IMR-90 (cell line): ENCODE measurements around the gene MUCL1. TPM values are rescaled to one million over a fixed set of nuclear protein-coding genes. Genes with fewer than 3 reads are reported as not detected.

Experiments
- ATAC-seq: fragments of 200-7000 bp; cut with Tn5 transposase; 2 replicates; pipeline ENCODE4 v1.9.1; 2020; ENCODE audit warnings: low read depth, mild to moderate bottlenecking, moderate library complexity
- BruUV-seq: library from RNA; stranded (reverse); fragments of 400-500 nt; replicated peaks from 2 replicates; lab custom pipeline; 2021; lab: Mats Ljungman, UMichigan
- CTCF ChIA-PET: fragments of 300-600 bp; formaldehyde crosslinking; extraction: SDS; loops from one replicate; lab custom pipeline; 2021; ENCODE audit warnings: antibody characterized with exemption; lab: Yijun Ruan, JAX
- POLR2A ChIA-PET: fragments of 300-600 bp; sonication (Branson Sonifier 250); formaldehyde crosslinking; loops from one replicate; lab custom pipeline; 2022; ENCODE audit warnings: antibody characterized with exemption; ENCODE audit not compliant: unreplicated experiment; lab: Charles Lee
- DNase-seq: peaks from one replicate; pipeline ENCODE4 v3.0.0; 2013
- H2AFZ ChIP-seq: replicated peaks from 2 replicates; pipeline ENCODE3; 2013; ENCODE audit warnings: low read length, mild to moderate bottlenecking; ENCODE audit not compliant: poor library complexity
- H2AK5ac ChIP-seq: 2 replicates; pipeline ENCODE4 v1.6.1; 2013; ENCODE audit warnings: low read depth, low read length, inconsistent platforms
- H2AK9ac ChIP-seq: replicated peaks from 2 replicates; pipeline ENCODE3; 2013; ENCODE audit warnings: mild to moderate bottlenecking, low read depth, low read length, moderate library complexity; ENCODE audit not compliant: poor library complexity
- H2BK120ac ChIP-seq: 2 replicates; pipeline ENCODE4 v1.6.1; 2013; ENCODE audit warnings: low read depth, low read length, inconsistent platforms
- H2BK15ac ChIP-seq: 3 replicates; pipeline ENCODE4 v1.6.1; 2013; ENCODE audit warnings: low read depth, low read length, inconsistent platforms
- H2BK20ac ChIP-seq: 2 replicates; pipeline ENCODE4 v1.6.1; 2013; ENCODE audit warnings: low read depth, mild to moderate bottlenecking, inconsistent platforms, low read length, moderate library complexity
- H2BK5ac ChIP-seq: 2 replicates; pipeline ENCODE4 v1.6.1; 2013; ENCODE audit warnings: mild to moderate bottlenecking, low read depth, low read length, inconsistent platforms; ENCODE audit not compliant: poor library complexity, severe bottlenecking
- H3K14ac ChIP-seq: replicated peaks from 2 replicates; pipeline ENCODE4 v1.6.1; 2013; ENCODE audit warnings: low read depth, low read length, inconsistent platforms
- H3K18ac ChIP-seq: 2 replicates; pipeline ENCODE4 v1.6.1; 2013; ENCODE audit warnings: low read depth, low read length, control low read depth
- H3K23ac ChIP-seq: 2 replicates; pipeline ENCODE4 v1.6.1; 2013; ENCODE audit warnings: low read depth, low read length, inconsistent platforms
- H3K27ac ChIP-seq: 2 replicates; pipeline ENCODE4 v1.5.1; 2013; ENCODE audit warnings: mild to moderate bottlenecking, control low read depth, low read length; ENCODE audit not compliant: insufficient read depth
- H3K27me3 ChIP-seq: 2 replicates; pipeline ENCODE4 v1.6.1; 2013; ENCODE audit warnings: low read length; ENCODE audit not compliant: control insufficient read depth, insufficient read depth
- H3K36me3 ChIP-seq: 2 replicates; pipeline ENCODE4 v1.6.1; 2013; ENCODE audit warnings: low read length, mixed read lengths; ENCODE audit not compliant: control insufficient read depth, insufficient read depth
- H3K4ac ChIP-seq: 2 replicates; pipeline ENCODE4 v1.6.1; 2013; ENCODE audit warnings: low read depth, low read length, inconsistent platforms
- H3K4me1 ChIP-seq: 2 replicates; pipeline ENCODE4 v1.6.1; 2013; ENCODE audit warnings: low read length, mixed read lengths; ENCODE audit not compliant: control insufficient read depth, insufficient read depth
- H3K4me2 ChIP-seq: 2 replicates; pipeline ENCODE4 v1.6.1; 2013; ENCODE audit warnings: low read depth, mild to moderate bottlenecking, control low read depth, low read length, moderate library complexity
- H3K4me3 ChIP-seq: 2 replicates; pipeline ENCODE4 v1.5.1; 2013; ENCODE audit warnings: low read depth, mild to moderate bottlenecking, control low read depth, low read length, moderate library complexity; ENCODE audit not compliant: insufficient read depth
- H3K56ac ChIP-seq: 2 replicates; pipeline ENCODE4 v1.6.1; 2013; ENCODE audit warnings: low read length, inconsistent platforms; ENCODE audit not compliant: insufficient read depth; ENCODE audit errors: extremely low read depth
- H3K79me1 ChIP-seq, 2 experiments: 2 replicates each; pipeline ENCODE4 v1.6.1; 2013; ENCODE audit warnings: low read length in 2 of 2, inconsistent platforms in 1 of 2, low read depth in 1 of 2
- H3K9ac ChIP-seq: 2 replicates; pipeline ENCODE4 v1.6.1; 2013; ENCODE audit warnings: low read depth, low read length, control low read depth
- H3K9me1 ChIP-seq: 2 replicates; pipeline ENCODE4 v1.6.1; 2013; ENCODE audit warnings: low read length, inconsistent platforms; ENCODE audit not compliant: insufficient read depth
- H3K9me3 ChIP-seq: 2 replicates; pipeline ENCODE4 v1.6.1; 2013; ENCODE audit warnings: low read length; ENCODE audit not compliant: control insufficient read depth, insufficient read depth
- H4K20me1 ChIP-seq: 2 replicates; pipeline ENCODE4 v1.6.1; 2013; ENCODE audit warnings: low read length, inconsistent platforms; ENCODE audit not compliant: insufficient read depth
- H4K5ac ChIP-seq: 2 replicates; pipeline ENCODE4 v1.6.1; 2013; ENCODE audit warnings: mild to moderate bottlenecking, low read depth, low read length, control low read depth
- H4K8ac ChIP-seq, 2 experiments: 2 replicates each; pipeline ENCODE4 v1.6.1; 2013; ENCODE audit warnings: low read depth in 2 of 2, low read length in 2 of 2, control low read depth in 1 of 2, inconsistent platforms in 1 of 2
- H4K91ac ChIP-seq: 2 replicates; pipeline ENCODE4 v1.6.1; 2013; ENCODE audit warnings: low read depth, low read length, inconsistent platforms; ENCODE audit not compliant: insufficient read depth
- BHLHE40 ChIP-seq: fragments of 150-350 bp; IDR thresholded peaks from 2 replicates; pipeline ENCODE4 v1.6.1; 2016; ENCODE audit warnings: mild to moderate bottlenecking, low read depth, low read length
- CEBPB ChIP-seq: IDR thresholded peaks from 2 replicates; pipeline ENCODE4 v1.6.1; 2012; ENCODE audit warnings: low read depth, low read length, improper control_type of control experiment
- CHD1 ChIP-seq: IDR thresholded peaks from 2 replicates; pipeline ENCODE4 v1.6.1; 2012; ENCODE audit warnings: low read depth, low read length, improper control_type of control experiment
- FOS ChIP-seq: fragments of 150-350 bp; IDR thresholded peaks from 2 replicates; pipeline ENCODE4 v1.6.1; 2016; ENCODE audit warnings: low read depth, low read length
- MAZ ChIP-seq: IDR thresholded peaks from 2 replicates; pipeline ENCODE4 v1.6.1; 2012; ENCODE audit warnings: low read depth, mild to moderate bottlenecking, low read length, improper control_type of control experiment, moderate library complexity, borderline replicate concordance
- MXI1 ChIP-seq: IDR thresholded peaks from 2 replicates; pipeline ENCODE4 v1.6.1; 2012; ENCODE audit warnings: low read depth, mild to moderate bottlenecking, low read length, moderate library complexity, borderline replicate concordance
- NFE2L2 ChIP-seq: fragments of 150-350 bp; IDR thresholded peaks from 2 replicates; pipeline ENCODE4 v1.6.1; 2016; ENCODE audit warnings: low read depth, mild to moderate bottlenecking, low read length
- POLR2A ChIP-seq: IDR thresholded peaks from 2 replicates; pipeline ENCODE4 v1.6.1; 2012; ENCODE audit warnings: mild to moderate bottlenecking, low read depth, low read length
- RCOR1 ChIP-seq: IDR thresholded peaks from 2 replicates; pipeline ENCODE4 v1.6.1; 2012; ENCODE audit warnings: mild to moderate bottlenecking, low read length, improper control_type of control experiment; ENCODE audit not compliant: insufficient replicate concordance
- RFX5 ChIP-seq: IDR thresholded peaks from 2 replicates; pipeline ENCODE4 v1.8.0; 2012; ENCODE audit warnings: low read depth, mild to moderate bottlenecking, low read length, moderate library complexity
- SMC3 ChIP-seq: fragments of 150-350 bp; IDR thresholded peaks from 2 replicates; pipeline ENCODE4 v1.6.1; 2016; ENCODE audit warnings: low read depth, mild to moderate bottlenecking, antibody characterized with exemption, low read length, moderate library complexity
- WGBS, 2 experiments: methylation state at CpG; one replicate each; pipeline versions ENCODE4 v1.1.5 to v1.1.7; 2013; ENCODE audit warnings: missing lambda C conversion rate in 2 of 2; ENCODE audit not compliant: insufficient read length in 1 of 2; ENCODE audit errors: extremely low coverage in 2 of 2; 5-methylcytosine and 5-hydroxymethylcytosine counted together
- dilution Hi-C: fragments of 300-500 bp; cut with HindIII; formaldehyde crosslinking; loops from one replicate; pipeline ENCODE4 v1.14.3; 2018; ENCODE audit warnings: low sequenced_read_pairs; ENCODE audit not compliant: unreplicated experiment
- in situ Hi-C: fragments of 300-500 bp; cut with MboI; formaldehyde crosslinking; loops from 3 replicates; pipeline ENCODE4 v1.14.3; 2019; ENCODE audit warnings: low sequenced_read_pairs, inconsistent platforms, mixed read lengths
- intact Hi-C: fragments of 100-400 bp; cut with micrococcal nuclease; formaldehyde crosslinking; loops from 2 replicates; pipeline ENCODE4 v1.10.0; 2022
- polyA plus RNA-seq, 3 experiments: library from polyadenylated mRNA; depleted of rRNA; stranded (reverse); fragments of >200 nt; gene quantifications; 2 replicates each; pipeline ENCODE4 v1.2.3, GENCODE V29; 2012; ENCODE audit warnings: low replicate concordance in 1 of 3
- total RNA-seq: library from RNA; depleted of rRNA; stranded (reverse); fragments of >200 nt; gene quantifications from 2 replicates; pipeline ENCODE4 v1.2.3, GENCODE V29; 2012
- TF ChIP-seq, protein P1 (sequence below): fragments of 150-350 bp; IDR thresholded peaks from 2 replicates; pipeline ENCODE4 v1.6.1; 2016; ENCODE audit warnings: low read depth, mild to moderate bottlenecking, low read length, moderate library complexity, borderline replicate concordance
- TF ChIP-seq, protein P2 (sequence below): fragments of 150-350 bp; IDR thresholded peaks from 2 replicates; pipeline ENCODE4 v1.6.1; 2017; ENCODE audit warnings: mild to moderate bottlenecking, antibody characterized with exemption, low read length, low read depth
- TF ChIP-seq, protein P3 (sequence below): conservative IDR thresholded peaks from 2 replicates; pipeline ENCODE4 v1.5.1; 2012; ENCODE audit warnings: mild to moderate bottlenecking, low read depth, low read length, improper control_type of control experiment

MUCL1 gene
- total and polyA plus RNA-seq, 2 of the 4 experiments (the other 2 are of a cell fraction) = not detected

DNA sequence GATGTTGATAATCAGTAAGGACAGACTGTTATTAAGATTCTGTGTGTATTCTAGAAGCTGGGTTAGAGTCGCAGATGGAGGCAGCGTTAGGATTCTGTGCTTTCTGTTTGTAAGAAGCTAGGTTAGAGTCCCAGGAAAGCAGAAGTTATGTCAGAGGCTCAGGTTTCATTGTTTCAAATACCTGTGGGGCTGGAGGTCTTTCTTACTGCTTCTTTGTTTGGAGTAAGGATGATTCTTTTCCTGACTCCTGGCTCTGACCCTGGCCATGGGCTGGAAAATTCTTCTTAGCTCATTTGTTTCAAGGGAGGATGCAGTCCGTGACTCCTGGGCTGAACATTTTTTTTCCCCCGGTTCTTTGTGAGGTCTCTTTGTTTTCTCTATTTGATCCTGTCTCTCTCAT, 5.2 kb downstream of the MUCL1 start:
- no peaks in the 10 kb centered on the region for H3K9me3 ChIP-seq
- no peak overlapping the region for H3K4me2 ChIP-seq
- H3K4me3 ChIP-seq = no peak overlapping the region
- H3K23ac ChIP-seq = no peak overlapping the region
- H2AFZ ChIP-seq = no peak overlapping the region
- H3K4ac ChIP-seq = no peak overlapping the region
- H4K8ac ChIP-seq = no peak overlapping the region
- intact Hi-C loops (no loop called here), dilution Hi-C loops (no loop called here), in situ Hi-C loops (no loop called here)
- H2BK5ac ChIP-seq = no peak overlapping the region
- DNase-seq (no peak), ATAC-seq (no peak)
- H3K36me3 ChIP-seq = no peaks in the 10 kb centered on the region
- ChIA-PET CTCF (no interaction called here), POLR2A (no interaction called here)
- no peak for TF ChIP-seq RFX5
- TF ChIP-seq SMC3 = no peak
- TF ChIP-seq MXI1 = no peak
- TF ChIP-seq MAZ = no peak
- TF ChIP-seq POLR2A = no peak
- no peak for TF ChIP-seq CEBPB
- TF ChIP-seq, protein P1, sequence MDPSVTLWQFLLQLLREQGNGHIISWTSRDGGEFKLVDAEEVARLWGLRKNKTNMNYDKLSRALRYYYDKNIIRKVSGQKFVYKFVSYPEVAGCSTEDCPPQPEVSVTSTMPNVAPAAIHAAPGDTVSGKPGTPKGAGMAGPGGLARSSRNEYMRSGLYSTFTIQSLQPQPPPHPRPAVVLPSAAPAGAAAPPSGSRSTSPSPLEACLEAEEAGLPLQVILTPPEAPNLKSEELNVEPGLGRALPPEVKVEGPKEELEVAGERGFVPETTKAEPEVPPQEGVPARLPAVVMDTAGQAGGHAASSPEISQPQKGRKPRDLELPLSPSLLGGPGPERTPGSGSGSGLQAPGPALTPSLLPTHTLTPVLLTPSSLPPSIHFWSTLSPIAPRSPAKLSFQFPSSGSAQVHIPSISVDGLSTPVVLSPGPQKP = no peak
- no peak for TF ChIP-seq RCOR1
- TF ChIP-seq, protein P2, sequence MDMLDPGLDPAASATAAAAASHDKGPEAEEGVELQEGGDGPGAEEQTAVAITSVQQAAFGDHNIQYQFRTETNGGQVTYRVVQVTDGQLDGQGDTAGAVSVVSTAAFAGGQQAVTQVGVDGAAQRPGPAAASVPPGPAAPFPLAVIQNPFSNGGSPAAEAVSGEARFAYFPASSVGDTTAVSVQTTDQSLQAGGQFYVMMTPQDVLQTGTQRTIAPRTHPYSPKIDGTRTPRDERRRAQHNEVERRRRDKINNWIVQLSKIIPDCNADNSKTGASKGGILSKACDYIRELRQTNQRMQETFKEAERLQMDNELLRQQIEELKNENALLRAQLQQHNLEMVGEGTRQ = no peak
- TF ChIP-seq CHD1 = no peak
- TF ChIP-seq, protein P3, sequence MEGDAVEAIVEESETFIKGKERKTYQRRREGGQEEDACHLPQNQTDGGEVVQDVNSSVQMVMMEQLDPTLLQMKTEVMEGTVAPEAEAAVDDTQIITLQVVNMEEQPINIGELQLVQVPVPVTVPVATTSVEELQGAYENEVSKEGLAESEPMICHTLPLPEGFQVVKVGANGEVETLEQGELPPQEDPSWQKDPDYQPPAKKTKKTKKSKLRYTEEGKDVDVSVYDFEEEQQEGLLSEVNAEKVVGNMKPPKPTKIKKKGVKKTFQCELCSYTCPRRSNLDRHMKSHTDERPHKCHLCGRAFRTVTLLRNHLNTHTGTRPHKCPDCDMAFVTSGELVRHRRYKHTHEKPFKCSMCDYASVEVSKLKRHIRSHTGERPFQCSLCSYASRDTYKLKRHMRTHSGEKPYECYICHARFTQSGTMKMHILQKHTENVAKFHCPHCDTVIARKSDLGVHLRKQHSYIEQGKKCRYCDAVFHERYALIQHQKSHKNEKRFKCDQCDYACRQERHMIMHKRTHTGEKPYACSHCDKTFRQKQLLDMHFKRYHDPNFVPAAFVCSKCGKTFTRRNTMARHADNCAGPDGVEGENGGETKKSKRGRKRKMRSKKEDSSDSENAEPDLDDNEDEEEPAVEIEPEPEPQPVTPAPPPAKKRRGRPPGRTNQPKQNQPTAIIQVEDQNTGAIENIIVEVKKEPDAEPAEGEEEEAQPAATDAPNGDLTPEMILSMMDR = no peak
- TF ChIP-seq FOS = no peak
- TF ChIP-seq BHLHE40 = no peak
- TF ChIP-seq NFE2L2 = no peak
- H3K9ac ChIP-seq = no peak overlapping the region
- no peak overlapping the region for H3K27ac ChIP-seq
- no peak overlapping the region for H3K18ac ChIP-seq
- H2AK9ac ChIP-seq = no peak overlapping the region
- H3K79me1 ChIP-seq = no peaks in the 10 kb centered on the region
- no peak overlapping the region for H2BK120ac ChIP-seq
- no peak overlapping the region for H4K5ac ChIP-seq
- no peak overlapping the region for H4K91ac ChIP-seq
- H2BK20ac ChIP-seq = no peak overlapping the region
- no peaks in the 10 kb centered on the region for H4K20me1 ChIP-seq
- H3K27me3 ChIP-seq = no peaks in the 10 kb centered on the region
- H3K56ac ChIP-seq = no peak overlapping the region
- no peak overlapping the region for H2AK5ac ChIP-seq
- H3K4me1 ChIP-seq = no peaks in the 10 kb centered on the region
- H3K9me1 ChIP-seq = no peaks in the 10 kb centered on the region
- no peak overlapping the region for H2BK15ac ChIP-seq
- H3K14ac ChIP-seq = no peak overlapping the region
- BruUV-seq = no TSS peak
- 60% methylated on average over 1 of the region's 4 CpGs; no CpG with 5 or more reads in 1 of the 2 experiments for WGBS, 2 experiments
